Parathyroid adenoma (tissue), 2 donors: Measurements from ENCODE around the gene NONO.

ENCODE experiments used
- H2AFZ ChIP-seq: fragments of 300-600 bp; sonication (generic); one replicate; pipeline ENCODE4 v1.7.0; 2017; ENCODE audit warnings: antibody characterized with exemption, mild to moderate bottlenecking
- H3K27ac ChIP-seq: fragments of 300-600 bp; sonication (generic); one replicate; pipeline ENCODE4 v1.7.0; 2017
- H3K27me3 ChIP-seq: fragments of 300-600 bp; sonication (generic); one replicate; pipeline ENCODE4 v1.7.0; 2017; ENCODE audit warnings: low read length; ENCODE audit not compliant: control insufficient read depth, insufficient read depth
- H3K36me3 ChIP-seq: fragments of 300-600 bp; sonication (generic); one replicate; pipeline ENCODE4 v1.7.0; 2017; ENCODE audit warnings: low read length; ENCODE audit not compliant: control insufficient read depth, insufficient read depth
- H3K4me1 ChIP-seq: fragments of 300-600 bp; sonication (generic); one replicate; pipeline ENCODE4 v1.7.0; 2017; ENCODE audit warnings: control low read depth
- H3K4me2 ChIP-seq: fragments of 300-600 bp; sonication (generic); one replicate; pipeline ENCODE4 v1.7.0; 2017; ENCODE audit warnings: low read length
- H3K4me3 ChIP-seq: fragments of 300-600 bp; sonication (generic); one replicate; pipeline ENCODE4 v1.7.0; 2017; ENCODE audit warnings: low read depth, low read length
- H3K79me2 ChIP-seq: fragments of 300-600 bp; sonication (generic); one replicate; pipeline ENCODE4 v1.7.0; 2017; ENCODE audit warnings: control low read depth
- H3K9ac ChIP-seq: fragments of 300-600 bp; sonication (generic); one replicate; pipeline ENCODE4 v1.7.0; 2017; ENCODE audit warnings: mild to moderate bottlenecking
- H3K9me3 ChIP-seq: fragments of 300-600 bp; sonication (generic); one replicate; pipeline ENCODE4 v1.7.0; 2017; ENCODE audit warnings: low read length; ENCODE audit not compliant: control insufficient read depth
- CTCF ChIP-seq: fragments of 300-600 bp; sonication (generic); IDR thresholded peaks from one replicate; pipeline ENCODE4 v1.7.0; 2017; ENCODE audit warnings: antibody characterized with exemption, mild to moderate bottlenecking
- donor health status: primary hyperparathyroidism.

NONO gene

GRCh38 chrX:71244359-71245128, 38.9 kb upstream of the NONO start:
- TF ChIP-seq CTCF: no peak
- no peaks in the 10 kb centered on the region for H3K36me3 ChIP-seq

GRCh38 chrX:71245159-71245558, 38.3 kb upstream of the NONO start:
- no peak overlapping the region for H3K4me3 ChIP-seq
- no peaks in the 10 kb centered on the region for H3K4me1 ChIP-seq
- no peak overlapping the region for H3K4me2 ChIP-seq
- no peaks in the 10 kb centered on the region for H3K79me2 ChIP-seq
- H3K9me3 ChIP-seq: no peaks in the 10 kb centered on the region
- H3K36me3 ChIP-seq: no peaks in the 10 kb centered on the region
- no peak overlapping the region for H3K27ac ChIP-seq
- no peak overlapping the region for H3K9ac ChIP-seq
- no peak overlapping the region for H2AFZ ChIP-seq
- no peaks in the 10 kb centered on the region for H3K27me3 ChIP-seq
- no peak for TF ChIP-seq CTCF

More at GRCh38 chrX:71244359-71245128, 38.9 kb upstream of the NONO start:
- no peaks in the 10 kb centered on the region for H3K4me1 ChIP-seq
- H3K27ac ChIP-seq: no peak overlapping the region
- H3K4me2 ChIP-seq: no peak overlapping the region
- no peak overlapping the region for H3K4me3 ChIP-seq
- no peaks in the 10 kb centered on the region for H3K79me2 ChIP-seq
- no peak overlapping the region for H2AFZ ChIP-seq
- no peaks in the 10 kb centered on the region for H3K9me3 ChIP-seq
- H3K27me3 ChIP-seq: no peaks in the 10 kb centered on the region
- no peak overlapping the region for H3K9ac ChIP-seq

- Histone ChIP-seq H3K9me3 (no peaks in the 10 kb centered on the region), H3K27ac (no peak overlapping the region), H3K4me3 (no peak overlapping the region), H3K79me2 (no peaks in the 10 kb centered on the region), H2AFZ (no peak overlapping the region), H3K9ac (no peak overlapping the region), H3K36me3 (no peaks in the 10 kb centered on the region), H3K27me3 (no peaks in the 10 kb centered on the region), H3K4me1 (peaks cover 4% of the 10 kb centered on the region), H3K4me2 (no peak overlapping the region)
- TF ChIP-seq CTCF: no peak
Observed at GRCh38 chrX:71250841-71251240, 32.6 kb upstream of the NONO start.

- Histone ChIP-seq H3K9me3 (no peaks in the 10 kb centered on the region), H3K27me3 (no peaks in the 10 kb centered on the region), H3K4me2 (no peak overlapping the region), H3K4me1 (peaks cover 4% of the 10 kb centered on the region), H2AFZ (no peak overlapping the region), H3K9ac (no peak overlapping the region), H3K27ac (no peak overlapping the region), H3K4me3 (no peak overlapping the region), H3K36me3 (no peaks in the 10 kb centered on the region), H3K79me2 (no peaks in the 10 kb centered on the region)
- TF ChIP-seq CTCF: no peak
Observed at GRCh38 chrX:71251466-71251973, 31.9 kb upstream of the NONO start.

GRCh38 chrX:71252221-71252620, 31.2 kb upstream of the NONO start:
- H3K27me3 ChIP-seq: no peaks in the 10 kb centered on the region
- H3K27ac ChIP-seq: no peak overlapping the region
- H3K79me2 ChIP-seq: no peaks in the 10 kb centered on the region
- H3K9ac ChIP-seq: no peak overlapping the region
- no peaks in the 10 kb centered on the region for H3K9me3 ChIP-seq
- H3K4me2 ChIP-seq: no peak overlapping the region
- no peaks in the 10 kb centered on the region for H3K36me3 ChIP-seq
- no peak for TF ChIP-seq CTCF
- H3K4me3 ChIP-seq: no peak overlapping the region
- H3K4me1 ChIP-seq: peaks cover 4% of the 10 kb centered on the region
- no peak overlapping the region for H2AFZ ChIP-seq
